Immature natural killer cell (primary cell): ENCODE results near the gene ZRANB3. TPM values are rescaled to one million over a fixed set of nuclear protein-coding genes. Genes with fewer than 3 reads are reported as not detected.
"Not testable (repeated sequence)": the region's sequence is repeated elsewhere in the genome, so short reads cannot be mapped to it uniquely, and the experiment has no call there.

Experiments
- DNase-seq, 3 donors: peaks; one replicate each; pipeline ENCODE4 v3.0.0; 2022; ENCODE audit warnings: mixed read lengths in 1 of 3
- H3K27ac Mint-ChIP-seq, 6 donors: one replicate each; pipeline ENCODE4 v1.8.0; 2020; ENCODE audit warnings: mixed read lengths in 6 of 6, mild to moderate bottlenecking in 5 of 6, inconsistent platforms in 4 of 6, moderate library complexity in 3 of 6
- H3K27me3 Mint-ChIP-seq, 3 donors: one replicate each; pipeline ENCODE4 v1.8.0; 2020 to 2021; ENCODE audit warnings: low read depth in 3 of 3, mild to moderate bottlenecking in 3 of 3, mixed read lengths in 3 of 3, moderate library complexity in 3 of 3, inconsistent platforms in 1 of 3
- H3K36me3 Mint-ChIP-seq, 3 donors: one replicate each; pipeline ENCODE4 v1.8.0; 2020; ENCODE audit warnings: mixed read lengths in 3 of 3, inconsistent platforms in 2 of 3, mild to moderate bottlenecking in 2 of 3
- H3K4me1 Mint-ChIP-seq, 2 donors: one replicate each; pipeline ENCODE4 v1.8.0; 2020; ENCODE audit warnings: inconsistent platforms in 2 of 2, mild to moderate bottlenecking in 2 of 2, mixed read lengths in 2 of 2, moderate library complexity in 1 of 2
- H3K4me3 Mint-ChIP-seq, 5 donors: one replicate each; pipeline ENCODE4 v1.8.0; 2020; ENCODE audit warnings: mild to moderate bottlenecking in 5 of 5, mixed read lengths in 5 of 5, inconsistent platforms in 3 of 5, moderate library complexity in 3 of 5
- H3K9me3 Mint-ChIP-seq, 6 donors: one replicate each; pipeline ENCODE4 v1.8.0; 2020; ENCODE audit warnings: mild to moderate bottlenecking in 6 of 6, mixed read lengths in 6 of 6, inconsistent platforms in 4 of 6, moderate library complexity in 3 of 6
- polyA plus RNA-seq, 3 donors: library from polyadenylated mRNA; unstranded; fragments of 300-500 nt; fragmentation: Illumina TruSeq; gene quantifications; one replicate each; pipeline ENCODE4 v1.2.3, GENCODE V29; 2021

Gene ZRANB3
- polyA plus RNA-seq, 3 donors from 2014 or later: 5.5 to 6.3 (median 5.8) TPM

GRCh38 chr2:135373702-135374101, 157.3 kb downstream of the ZRANB3 start:
- no peak overlapping the region for H3K27ac Mint-ChIP-seq
- peaks cover 0 to 1% (median 0%) of the 10 kb centered on the region in 3 donors for H3K27me3 Mint-ChIP-seq
- no peak overlapping the region for H3K4me3 Mint-ChIP-seq
- peaks cover 10 to 22% (median 15%) of the 10 kb centered on the region in 6 donors for H3K9me3 Mint-ChIP-seq
- H3K36me3 Mint-ChIP-seq: peaks cover 0 to 16% (median 15%) of the 10 kb centered on the region in 3 donors
- DNase-seq: no peak
- H3K4me1 Mint-ChIP-seq: no peaks in the 10 kb centered on the region

DNA sequence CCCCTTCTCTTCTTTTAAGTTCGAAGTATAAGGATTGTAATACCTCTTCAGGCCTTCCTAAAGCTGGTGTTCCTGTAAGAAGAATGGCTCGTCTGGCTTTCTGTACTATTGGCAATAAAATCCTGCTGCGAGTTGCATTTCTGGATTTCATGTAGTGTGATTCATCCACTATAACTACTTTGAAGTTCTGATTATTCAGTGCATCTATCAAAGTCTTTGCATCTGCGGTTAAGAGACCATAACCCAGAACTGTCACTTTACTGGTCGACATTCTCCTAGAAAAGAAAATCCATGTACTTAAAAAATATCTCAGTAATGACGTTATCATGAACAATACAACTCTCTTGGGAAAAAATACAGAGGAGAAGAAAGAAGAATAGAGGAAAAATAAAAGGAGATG, 181.1 kb downstream of the ZRANB3 start:
- no peak overlapping the region for H3K4me3 Mint-ChIP-seq
- peaks cover 22 to 38% (median 34%) of the 10 kb centered on the region in 3 donors for H3K36me3 Mint-ChIP-seq
- H3K9me3 Mint-ChIP-seq: peaks cover 12 to 36% (median 28%) of the 10 kb centered on the region in 6 donors
- DNase-seq: no peak
- no peak overlapping the region for H3K27ac Mint-ChIP-seq
- peaks cover 0 to 2% (median 0%) of the 10 kb centered on the region in 3 donors for H3K27me3 Mint-ChIP-seq
- no peaks in the 10 kb centered on the region for H3K4me1 Mint-ChIP-seq

- not testable (repeated sequence) for H3K4me3 Mint-ChIP-seq, DNase-seq, H3K27ac Mint-ChIP-seq, H3K4me1 Mint-ChIP-seq, H3K27me3 Mint-ChIP-seq
- Mint-ChIP-seq H3K9me3 (peaks cover 12 to 36% (median 28%) of the 10 kb centered on the region in 6 donors), H3K36me3 (peaks cover 26 to 45% (median 43%) of the 10 kb centered on the region in 3 donors)
Measured at GRCh38 chr2:135348096-135348704, 182.8 kb downstream of the ZRANB3 start.

DNA sequence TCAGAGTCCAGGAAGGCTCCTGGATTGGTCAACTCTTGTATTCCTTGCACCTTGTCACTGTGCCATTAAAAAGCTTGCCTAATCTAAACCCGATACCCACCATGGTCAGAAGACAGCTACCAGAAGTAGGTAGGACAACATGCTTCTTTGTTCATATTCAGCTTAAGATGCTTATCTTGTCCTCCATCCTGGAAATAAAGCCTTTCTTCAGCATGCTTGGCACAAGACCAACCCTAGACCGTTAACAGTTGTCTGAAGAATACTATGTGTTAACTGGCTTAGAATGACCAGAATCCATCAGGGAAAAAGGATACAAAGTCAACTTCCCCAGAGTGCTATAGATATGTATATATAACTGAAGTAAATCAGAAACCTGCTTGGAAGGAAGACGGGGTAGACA, 193.9 kb downstream of the ZRANB3 start:
- H3K4me3 Mint-ChIP-seq: no peak overlapping the region
- DNase-seq: no peak
- peaks cover 0 to 15% (median 9%) of the 10 kb centered on the region in 6 donors for H3K9me3 Mint-ChIP-seq
- H3K36me3 Mint-ChIP-seq: peaks cover 15 to 23% (median 17%) of the 10 kb centered on the region in 3 donors
- H3K27me3 Mint-ChIP-seq: no peaks in the 10 kb centered on the region
- H3K27ac Mint-ChIP-seq: no peak overlapping the region
- no peaks in the 10 kb centered on the region for H3K4me1 Mint-ChIP-seq

DNA sequence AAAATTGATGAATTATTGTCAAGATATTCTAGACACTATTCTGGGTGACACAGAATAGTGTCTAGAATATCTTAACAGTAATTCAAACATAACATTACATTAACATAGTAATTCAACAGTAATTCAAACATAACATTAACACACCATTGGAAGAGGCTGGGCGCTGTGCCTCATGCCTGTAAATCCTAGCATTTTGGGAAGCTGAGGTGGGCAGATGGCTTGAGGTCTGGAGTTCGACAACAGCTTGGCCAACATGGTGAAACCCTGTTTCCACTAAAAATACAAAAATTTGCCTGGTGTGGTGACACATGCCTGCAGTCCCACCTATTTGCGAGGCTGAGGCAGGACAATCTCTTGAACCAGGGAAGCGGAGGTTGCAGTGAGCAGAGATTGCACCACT, 195.8 kb downstream of the ZRANB3 start:
- no peaks in the 10 kb centered on the region for H3K4me1 Mint-ChIP-seq
- H3K27me3 Mint-ChIP-seq: no peaks in the 10 kb centered on the region
- peaks cover 10 to 22% (median 17%) of the 10 kb centered on the region in 3 donors for H3K36me3 Mint-ChIP-seq
- H3K9me3 Mint-ChIP-seq: peaks cover 10 to 16% (median 14%) of the 10 kb centered on the region in 6 donors
- DNase-seq: no peak
- no peak overlapping the region for H3K4me3 Mint-ChIP-seq
- H3K27ac Mint-ChIP-seq: no peak overlapping the region

- peaks cover 0 to 5% (median 0%) of the 10 kb centered on the region in 3 donors for H3K27me3 Mint-ChIP-seq
- H3K9me3 Mint-ChIP-seq: peaks cover 21 to 45% (median 31%) of the 10 kb centered on the region in 6 donors
- peaks cover 0 to 13% (median 3%) of the 10 kb centered on the region in 3 donors for H3K36me3 Mint-ChIP-seq
- no peak overlapping the region for H3K4me3 Mint-ChIP-seq
- H3K27ac Mint-ChIP-seq: no peak overlapping the region
- DNase-seq: no peak
- H3K4me1 Mint-ChIP-seq: no peaks in the 10 kb centered on the region
Measured at GRCh38 chr2:135327146-135327545, 203.9 kb downstream of the ZRANB3 start.

- no peaks in the 10 kb centered on the region for H3K4me1 Mint-ChIP-seq
- H3K4me3 Mint-ChIP-seq: no peak overlapping the region
- no peak overlapping the region for H3K27ac Mint-ChIP-seq
- peaks cover 0 to 5% (median 0%) of the 10 kb centered on the region in 3 donors for H3K36me3 Mint-ChIP-seq
- H3K27me3 Mint-ChIP-seq: peaks cover 0 to 1% (median 0%) of the 10 kb centered on the region in 3 donors
- no peak for DNase-seq
- H3K9me3 Mint-ChIP-seq: peaks cover 2 to 10% (median 6%) of the 10 kb centered on the region in 6 donors
Measured at GRCh38 chr2:135320465-135321355, 210.3 kb downstream of the ZRANB3 start.

DNA sequence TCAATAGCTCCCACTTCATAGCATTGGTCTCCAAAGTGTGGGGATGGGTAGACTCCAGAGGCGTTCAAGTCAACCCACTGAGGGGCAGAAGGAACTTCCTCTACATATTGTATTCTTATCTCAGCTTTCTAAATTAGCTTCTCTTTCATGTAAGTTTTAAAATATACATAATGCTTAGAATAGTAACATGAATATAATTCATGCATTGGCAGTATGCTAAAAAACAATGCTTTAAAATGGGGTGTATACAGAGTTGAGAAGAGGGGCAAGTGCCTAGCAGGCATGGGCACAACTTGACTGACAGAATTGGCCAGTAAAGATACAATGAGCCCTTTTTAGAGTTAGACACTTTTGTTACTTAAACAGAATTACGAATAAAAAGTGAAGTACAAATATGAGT, 212.2 kb downstream of the ZRANB3 start:
- Mint-ChIP-seq H3K36me3 (peaks cover 0 to 5% (median 0%) of the 10 kb centered on the region in 3 donors), H3K9me3 (peaks cover 0 to 6% (median 3%) of the 10 kb centered on the region in 6 donors), H3K4me1 (no peaks in the 10 kb centered on the region), H3K27ac (no peak overlapping the region), H3K27me3 (peaks cover 0 to 1% (median 0%) of the 10 kb centered on the region in 3 donors), H3K4me3 (no peak overlapping the region)
- DNase-seq: no peak

GRCh38 chr2:135317375-135317774, 213.6 kb downstream of the ZRANB3 start:
- DNase-seq: no peak
- H3K4me1 Mint-ChIP-seq: no peaks in the 10 kb centered on the region
- H3K27me3 Mint-ChIP-seq: peaks cover 0 to 1% (median 0%) of the 10 kb centered on the region in 3 donors
- H3K36me3 Mint-ChIP-seq: peaks cover 0 to 3% (median 0%) of the 10 kb centered on the region in 3 donors
- no peak overlapping the region for H3K4me3 Mint-ChIP-seq
- H3K27ac Mint-ChIP-seq: no peak overlapping the region
- peaks cover 0 to 3% (median 0%) of the 10 kb centered on the region in 6 donors for H3K9me3 Mint-ChIP-seq

- DNase-seq: no peak
- no peak overlapping the region for H3K4me3 Mint-ChIP-seq
- H3K27ac Mint-ChIP-seq: no peak overlapping the region
- no peaks in the 10 kb centered on the region for H3K4me1 Mint-ChIP-seq
- H3K27me3 Mint-ChIP-seq: peaks cover 0 to 3% (median 1%) of the 10 kb centered on the region in 3 donors
- H3K36me3 Mint-ChIP-seq: peaks cover 8 to 25% (median 21%) of the 10 kb centered on the region in 3 donors
- H3K9me3 Mint-ChIP-seq: peaks cover 3 to 11% (median 6%) of the 10 kb centered on the region in 6 donors
Measured at GRCh38 chr2:135311962-135312361, 219.1 kb downstream of the ZRANB3 start.

- H3K27me3 Mint-ChIP-seq: peaks cover 0 to 3% (median 1%) of the 10 kb centered on the region in 3 donors
- no peak overlapping the region for H3K27ac Mint-ChIP-seq
- peaks cover 8 to 25% (median 21%) of the 10 kb centered on the region in 3 donors for H3K36me3 Mint-ChIP-seq
- DNase-seq: no peak
- H3K4me3 Mint-ChIP-seq: no peak overlapping the region
- H3K9me3 Mint-ChIP-seq: peaks cover 3 to 11% (median 6%) of the 10 kb centered on the region in 6 donors
- no peaks in the 10 kb centered on the region for H3K4me1 Mint-ChIP-seq
Measured at GRCh38 chr2:135311268-135311667, 219.8 kb downstream of the ZRANB3 start.

DNA sequence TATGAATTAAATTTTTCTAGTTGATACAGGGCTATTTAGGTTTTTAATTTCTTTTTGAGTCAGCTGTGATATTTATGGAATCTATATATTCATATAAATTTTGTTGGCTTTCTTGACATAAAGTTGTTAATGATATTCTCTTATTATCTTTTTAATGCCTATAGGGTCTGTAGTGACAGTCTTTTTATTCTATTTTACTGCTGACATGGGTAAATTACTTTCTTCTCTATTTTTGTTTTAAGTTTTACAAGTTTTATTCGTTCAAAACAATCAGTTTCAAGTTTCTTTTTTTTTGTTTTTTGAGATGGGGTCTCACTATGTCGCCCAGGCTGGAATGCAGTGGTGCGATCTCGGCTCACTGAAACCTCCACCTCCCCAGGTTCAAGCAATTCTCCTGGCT, 226.3 kb downstream of the ZRANB3 start:
- no peaks in the 10 kb centered on the region for H3K4me1 Mint-ChIP-seq
- H3K27me3 Mint-ChIP-seq: peaks cover 0 to 3% (median 0%) of the 10 kb centered on the region in 3 donors
- H3K4me3 Mint-ChIP-seq: no peak overlapping the region
- no peak for DNase-seq
- H3K27ac Mint-ChIP-seq: no peak overlapping the region
- H3K9me3 Mint-ChIP-seq: peaks cover 10 to 22% (median 17%) of the 10 kb centered on the region in 6 donors
- H3K36me3 Mint-ChIP-seq: peaks cover 14 to 22% (median 17%) of the 10 kb centered on the region in 3 donors

DNA sequence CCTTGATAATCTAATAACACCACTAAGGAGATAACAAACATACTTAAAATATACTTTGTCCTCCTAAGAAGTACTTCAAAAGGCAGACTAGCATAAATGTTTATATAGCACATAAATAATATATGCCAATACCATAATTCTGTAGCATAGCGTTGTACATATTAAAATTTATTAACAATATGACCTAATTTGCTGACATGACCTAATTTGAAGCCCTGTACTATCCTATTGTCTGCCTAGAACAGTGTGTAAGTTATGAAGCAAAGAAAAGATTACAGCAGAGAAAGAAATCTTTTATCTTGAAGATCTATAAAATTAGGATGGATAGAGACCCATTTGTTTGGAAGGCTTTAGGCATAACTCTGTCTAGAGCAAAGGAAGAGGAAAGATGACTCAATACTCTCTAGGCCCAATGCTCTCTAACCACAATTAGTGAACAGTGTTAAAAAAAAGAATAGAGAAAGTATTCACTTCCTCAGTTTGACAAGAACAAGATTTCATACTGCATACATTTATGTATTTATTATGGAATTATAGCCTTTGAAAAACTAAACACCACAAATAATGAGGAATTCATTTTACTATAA, 231.3 kb downstream of the ZRANB3 start:
- no peak for DNase-seq
- peaks cover 0 to 21% (median 15%) of the 10 kb centered on the region in 3 donors for H3K36me3 Mint-ChIP-seq
- no peaks in the 10 kb centered on the region for H3K4me1 Mint-ChIP-seq
- H3K27me3 Mint-ChIP-seq: peaks cover 0 to 5% (median 2%) of the 10 kb centered on the region in 3 donors
- no peak overlapping the region for H3K4me3 Mint-ChIP-seq
- peaks cover 9 to 32% (median 18%) of the 10 kb centered on the region in 6 donors for H3K9me3 Mint-ChIP-seq
- H3K27ac Mint-ChIP-seq: no peak overlapping the region
